Measurements from ENCODE around the gene LCN12. TPM values are rescaled to one million over a fixed set of nuclear protein-coding genes. Genes with fewer than 3 reads are reported as not detected.
A peak's percentile ranks its signal among the peaks of the same experiment; 100 is the strongest.

The LCN12 gene
- total and polyA plus RNA-seq, 3 donors from 2014 or later = 11.5 to 27.8 (median 27.1) TPM

DNA sequence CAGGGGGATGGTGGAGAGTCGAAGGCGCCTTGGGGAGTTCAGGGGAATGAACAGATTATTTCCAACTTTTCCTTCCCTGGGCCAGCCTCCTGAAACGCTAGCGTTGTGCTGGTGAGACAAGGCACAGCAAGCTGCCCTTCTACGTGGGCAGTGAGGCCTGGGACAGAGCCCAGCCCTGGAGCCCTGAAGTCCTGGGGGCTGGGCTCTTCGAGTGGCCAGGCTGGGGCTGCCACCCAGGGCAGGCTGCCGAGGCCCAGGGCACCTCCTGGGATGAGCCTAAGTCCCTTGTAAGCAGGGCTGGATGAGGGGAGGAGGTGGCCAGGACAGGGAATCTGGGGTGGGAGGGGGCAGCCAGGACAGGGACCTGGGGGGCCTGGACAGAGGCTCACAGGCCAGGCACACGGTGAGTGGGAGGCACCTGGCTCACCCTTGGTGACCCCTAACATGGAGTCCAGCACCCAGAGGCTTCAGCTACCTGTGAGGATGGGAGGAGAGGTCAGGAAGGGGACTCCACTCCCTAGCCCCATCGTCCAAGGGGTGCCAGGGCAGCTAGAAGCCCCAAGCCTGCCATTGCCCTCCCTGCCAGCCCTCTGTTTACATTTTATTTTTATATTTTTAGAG, 1.3 kb upstream of the LCN12 start:
- Histone ChIP-seq H3K9me3 (no peaks in the 10 kb centered on the region), H3K4me3 (peak overlapping the region; percentile 61 to 75), H3K4me1 (peaks cover 55% of the 10 kb centered on the region), H3K27ac (peak overlapping the region; percentile 70), H3K27me3 (no peaks in the 10 kb centered on the region), H3K36me3 (ENCODE audit: low read depth, missing control alignments) (no peaks in the 10 kb centered on the region)
- TF ChIP-seq, protein P1, sequence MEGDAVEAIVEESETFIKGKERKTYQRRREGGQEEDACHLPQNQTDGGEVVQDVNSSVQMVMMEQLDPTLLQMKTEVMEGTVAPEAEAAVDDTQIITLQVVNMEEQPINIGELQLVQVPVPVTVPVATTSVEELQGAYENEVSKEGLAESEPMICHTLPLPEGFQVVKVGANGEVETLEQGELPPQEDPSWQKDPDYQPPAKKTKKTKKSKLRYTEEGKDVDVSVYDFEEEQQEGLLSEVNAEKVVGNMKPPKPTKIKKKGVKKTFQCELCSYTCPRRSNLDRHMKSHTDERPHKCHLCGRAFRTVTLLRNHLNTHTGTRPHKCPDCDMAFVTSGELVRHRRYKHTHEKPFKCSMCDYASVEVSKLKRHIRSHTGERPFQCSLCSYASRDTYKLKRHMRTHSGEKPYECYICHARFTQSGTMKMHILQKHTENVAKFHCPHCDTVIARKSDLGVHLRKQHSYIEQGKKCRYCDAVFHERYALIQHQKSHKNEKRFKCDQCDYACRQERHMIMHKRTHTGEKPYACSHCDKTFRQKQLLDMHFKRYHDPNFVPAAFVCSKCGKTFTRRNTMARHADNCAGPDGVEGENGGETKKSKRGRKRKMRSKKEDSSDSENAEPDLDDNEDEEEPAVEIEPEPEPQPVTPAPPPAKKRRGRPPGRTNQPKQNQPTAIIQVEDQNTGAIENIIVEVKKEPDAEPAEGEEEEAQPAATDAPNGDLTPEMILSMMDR (IDR thresholded peaks at IDR 0.05) = no peak
- TF ChIP-seq POLR2A (IDR thresholded peaks at IDR 0.05) = no peak
- no peak for DNase-seq
- WGBS, 2 donors = 26 to 61% methylated on average over 2 to 9 of the region's 9 CpGs
- intact Hi-C loops (cut with DNase I; ENCODE audit: low total_unique reads) = no loop called here

DNA sequence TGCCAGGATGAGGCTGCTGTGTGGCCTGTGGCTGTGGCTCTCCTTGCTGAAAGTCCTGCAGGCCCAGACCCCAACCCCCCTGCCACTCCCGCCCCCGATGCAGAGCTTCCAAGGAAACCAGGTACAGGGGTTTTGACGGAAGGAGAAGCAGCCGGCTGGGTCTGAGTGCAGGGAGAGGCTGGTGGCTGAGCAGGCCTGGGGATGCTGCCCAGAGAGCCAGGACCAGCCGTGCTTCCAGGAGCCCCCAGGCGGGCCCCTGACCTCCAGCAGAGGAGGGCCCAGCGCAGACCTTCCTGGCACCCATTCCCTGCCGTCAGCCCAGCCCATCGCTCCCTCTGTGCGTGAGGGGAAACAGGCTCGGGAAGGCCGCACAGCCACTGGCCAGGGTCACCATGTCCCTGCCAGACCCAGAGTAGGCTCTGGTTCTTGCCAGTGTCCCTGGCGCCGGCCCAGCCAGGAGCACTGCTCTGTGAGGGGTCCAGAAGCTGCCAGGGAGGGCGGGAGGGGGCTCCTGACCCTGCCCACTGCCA, 313 bp downstream of the LCN12 start:
- no peak for TF ChIP-seq POLR2A (IDR thresholded peaks at IDR 0.05)
- TF ChIP-seq, protein P1 (IDR thresholded peaks at IDR 0.05) = no peak
- no peaks in the 10 kb centered on the region for H3K9me3 ChIP-seq
- H3K4me3 ChIP-seq = peak overlapping the region in 1 of 2 donors; percentile 5
- H3K4me1 ChIP-seq = peaks cover 50% of the 10 kb centered on the region
- no peaks in the 10 kb centered on the region for H3K36me3 ChIP-seq (ENCODE audit: low read depth, missing control alignments)
- intact Hi-C loops (cut with DNase I; ENCODE audit: low total_unique reads) = no loop called here
- DNase-seq = no peak
- peak overlapping the region; percentile 65 to 70 for H3K27ac ChIP-seq
- WGBS, 2 donors = 37 to 67% methylated on average over 4 to 9 of the region's 15 CpGs
- no peaks in the 10 kb centered on the region for H3K27me3 ChIP-seq

DNA sequence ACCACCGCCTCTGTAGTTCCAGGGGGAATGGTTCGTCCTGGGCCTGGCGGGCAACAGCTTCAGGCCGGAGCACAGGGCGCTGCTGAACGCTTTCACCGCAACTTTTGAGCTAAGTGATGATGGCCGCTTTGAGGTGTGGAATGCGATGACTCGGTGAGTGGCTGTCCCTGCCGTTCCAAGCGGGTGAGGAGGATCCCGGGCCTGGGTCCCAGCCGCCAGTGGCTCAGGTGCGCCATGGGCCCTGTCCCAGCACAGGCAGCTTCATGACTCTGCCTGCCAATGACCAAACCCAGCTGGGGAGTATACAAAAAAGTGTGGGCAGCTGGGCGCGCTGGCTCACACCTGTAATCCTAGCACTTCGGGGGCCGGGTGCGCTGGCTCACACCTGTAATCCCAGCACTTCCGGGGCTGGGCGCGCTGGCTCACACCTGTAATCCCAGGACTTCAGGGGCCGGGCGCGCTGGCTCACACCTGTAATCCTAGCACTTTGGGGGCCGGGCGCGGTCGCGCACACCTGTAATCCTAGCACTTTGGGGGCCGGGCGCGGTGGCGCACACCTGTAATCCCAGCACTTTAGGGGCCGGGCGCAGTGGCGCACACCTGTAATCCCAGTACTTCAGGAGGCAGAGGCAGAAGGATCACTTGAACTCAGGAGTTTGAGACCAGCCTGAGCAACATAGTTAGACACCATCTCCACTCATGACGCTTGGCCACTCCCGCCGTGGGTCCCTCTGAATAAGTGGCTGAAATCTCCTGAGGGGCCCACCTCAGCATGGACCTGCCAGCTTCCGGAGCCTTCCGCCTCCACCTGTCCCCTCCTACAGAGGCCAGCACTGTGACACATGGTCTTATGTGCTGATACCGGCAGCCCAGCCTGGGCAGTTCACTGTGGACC, 1.1 kb downstream of the LCN12 start:
- 87 to 90% methylated on average over 4 to 42 of the region's 44 CpGs for WGBS, 2 donors
- TF ChIP-seq, protein P1 (IDR thresholded peaks at IDR 0.05) = no peak
- TF ChIP-seq POLR2A (IDR thresholded peaks at IDR 0.05) = no peak
- Histone ChIP-seq H3K27me3 (no peaks in the 10 kb centered on the region), H3K27ac (peak overlapping the region; percentile 65 to 70), H3K9me3 (no peaks in the 10 kb centered on the region), H3K36me3 (ENCODE audit: low read depth, missing control alignments) (no peaks in the 10 kb centered on the region), H3K4me1 (peaks cover 43% of the 10 kb centered on the region), H3K4me3 (peak overlapping the region in 1 of 2 donors; percentile 5)
- DNase-seq = no peak
- intact Hi-C loops (cut with DNase I; ENCODE audit: low total_unique reads) = no loop called here

DNA sequence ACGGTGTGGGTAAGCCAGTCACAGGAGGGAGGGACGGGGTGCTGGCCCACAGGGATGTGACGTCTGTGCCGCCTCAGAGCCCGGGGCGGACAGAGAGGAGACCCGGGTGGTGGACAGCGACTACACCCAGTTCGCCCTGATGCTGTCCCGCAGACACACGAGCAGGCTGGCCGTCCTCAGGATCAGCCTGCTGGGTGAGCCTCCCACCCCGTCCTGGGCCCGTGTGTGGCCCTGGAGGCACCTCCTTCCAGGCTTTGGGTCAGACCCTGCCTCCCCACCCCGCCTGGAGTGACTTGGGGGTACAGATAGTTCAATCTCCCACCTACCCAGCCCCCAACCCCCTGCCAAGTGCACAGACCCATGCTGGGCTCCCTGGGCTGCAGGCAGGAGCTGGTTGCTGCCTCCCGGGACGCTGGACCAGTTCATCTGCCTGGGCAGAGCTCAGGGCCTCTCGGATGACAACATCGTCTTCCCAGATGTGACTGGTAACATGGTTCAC, 1.7 kb downstream of the LCN12 start:
- no peaks in the 10 kb centered on the region for H3K27me3 ChIP-seq
- H3K4me1 ChIP-seq = peaks cover 40% of the 10 kb centered on the region
- H3K36me3 ChIP-seq (ENCODE audit: low read depth, missing control alignments) = no peaks in the 10 kb centered on the region
- peak overlapping the region in 1 of 2 donors; percentile 24 for H3K27ac ChIP-seq
- H3K9me3 ChIP-seq = no peaks in the 10 kb centered on the region
- TF ChIP-seq, protein P1 (IDR thresholded peaks at IDR 0.05) = no peak
- no peak for TF ChIP-seq POLR2A (IDR thresholded peaks at IDR 0.05)
- intact Hi-C loops (cut with DNase I; ENCODE audit: low total_unique reads) = no loop called here
- 57 to 85% methylated on average over 7 to 19 of the region's 19 CpGs for WGBS, 2 donors
- DNase-seq = no peak
- no peak overlapping the region for H3K4me3 ChIP-seq
